Mesendoderm (in vitro differentiated cells): ENCODE data around the gene CD101.

ENCODE experiments used
- DNase-seq: peaks from one replicate; pipeline ENCODE4 v3.0.0; 2013
- H2AK5ac ChIP-seq: 2 replicates; pipeline ENCODE4 v1.6.1; 2013; ENCODE audit warnings: low read length, inconsistent platforms
- H2BK120ac ChIP-seq: 2 replicates; pipeline ENCODE4 v1.6.1; 2013; ENCODE audit warnings: low read depth, mild to moderate bottlenecking, low read length, moderate library complexity, mixed read lengths
- H2BK15ac ChIP-seq: replicated peaks from 2 replicates; pipeline ENCODE4 v1.6.1; 2013; ENCODE audit warnings: low read depth, mild to moderate bottlenecking, moderate library complexity
- H2BK5ac ChIP-seq: 2 replicates; pipeline ENCODE4 v1.6.1; 2013; ENCODE audit warnings: low read length, inconsistent platforms
- H3K18ac ChIP-seq: 2 replicates; pipeline ENCODE4 v1.6.1; 2013; ENCODE audit warnings: mild to moderate bottlenecking, low read length, mixed read lengths
- H3K23ac ChIP-seq: one replicate; pipeline ENCODE4 v1.6.1; 2013; ENCODE audit warnings: low read length
- H3K27ac ChIP-seq: 2 replicates; pipeline ENCODE4 v1.5.1; 2013; ENCODE audit warnings: low read depth, mild to moderate bottlenecking, inconsistent platforms, low read length, moderate library complexity
- H3K27me3 ChIP-seq: 2 replicates; pipeline ENCODE4 v1.6.1; 2013; ENCODE audit warnings: low read length, control low read depth, mild to moderate bottlenecking, inconsistent platforms; ENCODE audit not compliant: insufficient read depth, poor library complexity
- H3K36me3 ChIP-seq: 2 replicates; pipeline ENCODE4 v1.6.1; 2013; ENCODE audit warnings: low read length, inconsistent platforms; ENCODE audit not compliant: control insufficient read depth, insufficient read depth
- H3K4ac ChIP-seq: one replicate; pipeline ENCODE4 v1.6.1; 2013; ENCODE audit warnings: low read depth, mild to moderate bottlenecking, low read length, moderate library complexity
- H3K4me1 ChIP-seq: 2 replicates; pipeline ENCODE4 v1.6.1; 2013; ENCODE audit warnings: low read depth, low read length, inconsistent platforms; ENCODE audit not compliant: control insufficient read depth
- H3K4me2 ChIP-seq: 2 replicates; pipeline ENCODE4 v1.6.1; 2013; ENCODE audit warnings: low read length
- H3K4me3 ChIP-seq: 2 replicates; pipeline ENCODE4 v1.5.1; 2013; ENCODE audit warnings: mild to moderate bottlenecking, low read length
- H3K56ac ChIP-seq: one replicate; pipeline ENCODE4 v1.6.1; 2013; ENCODE audit warnings: low read length
- H3K79me1 ChIP-seq: 2 replicates; pipeline ENCODE4 v1.6.1; 2013; ENCODE audit warnings: low read length, inconsistent platforms
- H3K79me2 ChIP-seq: 2 replicates; pipeline ENCODE4 v1.6.1; 2013; ENCODE audit warnings: mild to moderate bottlenecking, low read length; ENCODE audit not compliant: control insufficient read depth, insufficient read depth
- H3K9ac ChIP-seq: 2 replicates; pipeline ENCODE4 v1.6.1; 2013; ENCODE audit warnings: low read length, inconsistent platforms
- H4K5ac ChIP-seq: one replicate; pipeline ENCODE4 v1.6.1; 2013; ENCODE audit warnings: low read length
- H4K8ac ChIP-seq: one replicate; pipeline ENCODE4 v1.6.1; 2013; ENCODE audit warnings: low read depth, mild to moderate bottlenecking, control low read depth, low read length, moderate library complexity
- WGBS: extraction: QIAGEN DNeasy Blood & Tissue Kit; methylation state at CpG from one replicate; pipeline ENCODE4 v1.1.7; 2013; ENCODE audit warnings: low lambda C conversion rate, missing lambda C conversion rate; ENCODE audit not compliant: insufficient coverage; ENCODE audit errors: extremely low coverage; 5-methylcytosine and 5-hydroxymethylcytosine counted together

Gene CD101

DNA sequence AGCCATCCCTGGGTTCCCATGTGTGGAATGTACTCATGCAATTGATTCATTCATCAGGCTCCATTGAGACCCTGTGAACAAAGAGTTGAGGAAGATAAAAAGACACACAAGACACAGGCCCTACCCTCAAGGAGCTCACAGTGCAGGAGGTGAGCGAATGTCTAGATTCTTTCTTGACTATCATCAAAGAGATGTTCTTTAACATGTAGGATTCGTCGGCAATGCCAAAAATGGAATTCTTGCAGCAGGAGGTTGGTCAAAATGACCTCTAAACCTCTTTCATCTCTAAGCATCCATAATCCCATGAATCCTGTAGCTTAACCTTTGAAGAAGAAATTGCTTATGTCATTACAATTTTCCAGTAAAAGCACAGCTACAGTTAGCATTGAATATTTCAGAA, 30.7 kb downstream of the CD101 start:
- Histone ChIP-seq H2BK5ac (no peak overlapping the region), H3K18ac (no peak overlapping the region), H4K5ac (no peak overlapping the region), H3K79me1 (no peaks in the 10 kb centered on the region), H3K79me2 (no peaks in the 10 kb centered on the region), H3K23ac (no peak overlapping the region), H3K4me2 (no peak overlapping the region), H2BK120ac (no peak overlapping the region), H3K56ac (no peak overlapping the region), H3K36me3 (no peaks in the 10 kb centered on the region), H3K27me3 (no peaks in the 10 kb centered on the region), H3K4ac (no peak overlapping the region), H3K9ac (no peak overlapping the region), H2AK5ac (no peak overlapping the region), H4K8ac (no peak overlapping the region), H3K4me1 (no peaks in the 10 kb centered on the region), H2BK15ac (no peak overlapping the region), H3K4me3 (no peak overlapping the region), H3K27ac (no peak overlapping the region)
- WGBS: no CpG with 5 or more reads among the region's 3 CpGs
- DNase-seq: no peak

DNA sequence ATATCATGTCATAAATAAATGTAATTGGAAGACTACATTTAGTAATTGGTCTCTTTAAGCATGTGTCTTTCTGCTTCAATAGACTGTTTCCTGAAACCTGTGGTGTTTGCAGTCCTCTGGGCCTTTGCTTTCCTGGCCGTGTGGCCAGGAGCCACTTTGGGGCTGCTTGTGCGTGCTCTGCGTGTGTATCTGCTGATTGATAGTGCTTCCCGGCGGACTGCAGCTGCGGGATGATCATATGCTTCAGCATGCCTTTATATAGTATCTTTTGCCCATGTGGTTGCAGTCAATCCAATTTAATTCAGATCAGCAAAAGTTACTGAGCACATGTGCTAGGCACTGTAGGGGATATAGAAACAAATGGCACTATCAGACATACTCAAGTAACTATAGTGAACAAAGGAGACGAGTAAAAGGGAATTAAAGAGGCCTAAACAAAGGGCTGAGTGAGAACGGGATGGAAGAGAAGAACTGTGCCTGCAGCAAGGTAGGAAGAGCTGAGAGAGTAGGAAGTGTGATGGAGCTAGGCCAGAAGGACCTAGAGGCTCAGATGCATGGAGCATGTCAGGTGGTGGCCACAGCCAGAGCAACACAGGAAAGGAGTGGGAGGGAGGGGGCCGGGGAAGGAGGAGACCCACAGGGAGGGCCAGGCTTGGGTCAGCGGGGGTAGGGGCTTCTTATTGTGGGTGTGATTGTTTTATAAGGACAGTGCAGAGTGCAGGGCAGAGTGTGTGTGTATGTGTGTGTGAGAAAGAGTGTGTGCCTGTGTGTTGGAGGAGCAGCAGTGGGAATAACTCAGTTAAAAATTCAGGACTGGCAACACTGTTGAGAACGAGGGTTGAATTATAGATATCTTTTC, 31.4 kb downstream of the CD101 start:
- Histone ChIP-seq H3K9ac (no peak overlapping the region), H3K27me3 (no peaks in the 10 kb centered on the region), H3K18ac (no peak overlapping the region), H2BK5ac (no peak overlapping the region), H3K4me2 (no peak overlapping the region), H3K79me2 (no peaks in the 10 kb centered on the region), H3K4ac (no peak overlapping the region), H3K36me3 (no peaks in the 10 kb centered on the region), H4K8ac (no peak overlapping the region), H3K56ac (no peak overlapping the region), H3K27ac (no peak overlapping the region), H2BK120ac (no peak overlapping the region), H4K5ac (no peak overlapping the region), H2AK5ac (no peak overlapping the region), H3K79me1 (no peaks in the 10 kb centered on the region), H3K4me3 (no peak overlapping the region), H2BK15ac (no peak overlapping the region), H3K23ac (no peak overlapping the region), H3K4me1 (no peaks in the 10 kb centered on the region)
- WGBS: no CpG with 5 or more reads among the region's 11 CpGs
- no peak for DNase-seq

DNA sequence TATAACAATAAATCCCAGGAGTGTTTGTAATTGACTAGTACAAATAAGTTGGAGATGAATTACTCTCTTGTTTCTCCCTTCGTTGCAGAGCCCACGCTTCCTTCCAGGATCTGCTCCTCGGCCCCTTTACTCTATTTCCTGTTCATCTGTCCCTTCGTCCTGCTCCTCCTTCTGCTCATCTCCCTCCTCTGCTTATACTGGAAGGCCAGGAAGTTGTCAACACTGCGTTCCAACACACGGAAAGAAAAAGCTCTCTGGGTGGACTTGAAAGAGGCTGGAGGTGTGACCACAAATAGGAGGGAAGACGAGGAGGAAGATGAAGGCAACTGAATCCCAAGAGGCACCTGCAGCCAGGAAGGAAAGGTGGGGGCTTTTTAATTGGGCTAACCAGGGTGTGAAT, 32.2 kb downstream of the CD101 start:
- H2BK15ac ChIP-seq: no peak overlapping the region
- no peak overlapping the region for H2AK5ac ChIP-seq
- H4K5ac ChIP-seq: no peak overlapping the region
- no peak overlapping the region for H3K27ac ChIP-seq
- H3K4ac ChIP-seq: no peak overlapping the region
- no peak overlapping the region for H3K18ac ChIP-seq
- no peak overlapping the region for H3K56ac ChIP-seq
- no peak overlapping the region for H3K4me3 ChIP-seq
- H2BK5ac ChIP-seq: no peak overlapping the region
- H3K23ac ChIP-seq: no peak overlapping the region
- no peak overlapping the region for H3K9ac ChIP-seq
- WGBS: no CpG with 5 or more reads among the region's 7 CpGs
- H3K4me1 ChIP-seq: no peaks in the 10 kb centered on the region
- no peaks in the 10 kb centered on the region for H3K79me1 ChIP-seq
- no peak for DNase-seq
- no peaks in the 10 kb centered on the region for H3K36me3 ChIP-seq
- no peak overlapping the region for H2BK120ac ChIP-seq
- no peak overlapping the region for H3K4me2 ChIP-seq
- no peak overlapping the region for H4K8ac ChIP-seq
- no peaks in the 10 kb centered on the region for H3K79me2 ChIP-seq
- H3K27me3 ChIP-seq: no peaks in the 10 kb centered on the region

DNA sequence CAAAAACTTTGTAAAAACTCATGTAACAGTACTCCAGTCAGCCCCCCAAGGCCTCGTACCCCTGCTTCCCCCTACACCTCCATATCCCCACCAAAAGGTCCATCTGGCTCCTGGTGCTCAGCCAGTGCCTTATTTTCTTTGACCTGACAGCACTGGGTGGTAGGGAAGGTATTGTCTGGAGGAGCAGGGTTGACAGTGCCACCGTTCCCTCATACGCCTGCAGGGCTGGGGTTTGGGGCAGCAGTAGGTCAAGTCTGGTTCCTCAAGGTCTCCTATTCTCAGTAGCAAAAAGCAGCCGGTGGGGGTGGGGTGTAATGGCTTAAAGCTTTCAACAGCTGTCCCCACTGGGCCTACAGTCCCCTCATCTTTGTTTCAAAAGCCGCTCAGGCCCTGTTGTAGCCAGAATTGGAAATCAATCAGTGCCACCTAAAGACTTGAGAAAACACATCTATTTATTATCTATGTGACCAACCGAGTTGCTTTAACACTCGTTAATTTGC, 33.3 kb downstream of the CD101 start:
- no peak overlapping the region for H3K18ac ChIP-seq
- no peaks in the 10 kb centered on the region for H3K4me1 ChIP-seq
- no CpG with 5 or more reads among the region's 7 CpGs for WGBS
- H4K8ac ChIP-seq: no peak overlapping the region
- no peak overlapping the region for H2BK120ac ChIP-seq
- H3K36me3 ChIP-seq: no peaks in the 10 kb centered on the region
- no peak overlapping the region for H3K23ac ChIP-seq
- H3K9ac ChIP-seq: no peak overlapping the region
- no peaks in the 10 kb centered on the region for H3K79me2 ChIP-seq
- no peak overlapping the region for H2BK15ac ChIP-seq
- H2AK5ac ChIP-seq: no peak overlapping the region
- no peak overlapping the region for H3K4ac ChIP-seq
- no peaks in the 10 kb centered on the region for H3K79me1 ChIP-seq
- no peak overlapping the region for H4K5ac ChIP-seq
- no peak for DNase-seq
- H3K4me2 ChIP-seq: no peak overlapping the region
- no peak overlapping the region for H3K27ac ChIP-seq
- H3K56ac ChIP-seq: peak overlapping the region; percentile 2
- H3K27me3 ChIP-seq: no peaks in the 10 kb centered on the region
- no peak overlapping the region for H2BK5ac ChIP-seq
- no peak overlapping the region for H3K4me3 ChIP-seq

DNA sequence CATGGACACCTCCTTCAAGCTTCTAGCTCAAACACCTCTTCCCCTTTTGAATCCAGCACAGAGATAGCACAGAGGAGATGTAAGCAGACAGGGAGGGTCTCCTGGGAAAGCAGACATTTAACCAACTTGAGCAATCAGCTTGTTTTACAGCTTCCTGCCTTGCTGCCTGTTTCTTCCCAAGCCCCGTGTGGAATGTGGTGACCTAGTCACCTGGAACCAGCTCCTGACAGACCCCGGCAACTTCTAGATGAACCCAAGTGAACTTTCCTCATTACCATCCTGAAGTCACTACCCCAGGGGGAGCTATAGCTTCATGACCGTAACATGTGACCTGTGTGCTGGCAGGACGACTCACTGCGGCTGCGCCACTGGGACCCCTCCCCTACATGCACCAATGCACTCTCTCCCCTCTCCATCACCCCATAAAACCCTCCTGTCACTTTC, 34.5 kb downstream of the CD101 start:
- Histone ChIP-seq H2BK5ac (no peak overlapping the region), H2AK5ac (no peak overlapping the region), H3K4me3 (no peak overlapping the region), H3K79me2 (no peaks in the 10 kb centered on the region), H3K4me2 (no peak overlapping the region), H3K56ac (peak overlapping the region; percentile 36), H3K27ac (no peak overlapping the region), H3K9ac (no peak overlapping the region), H3K36me3 (no peaks in the 10 kb centered on the region), H3K27me3 (no peaks in the 10 kb centered on the region), H4K8ac (no peak overlapping the region), H3K18ac (no peak overlapping the region), H3K4ac (no peak overlapping the region), H3K23ac (no peak overlapping the region), H3K4me1 (no peaks in the 10 kb centered on the region), H2BK120ac (no peak overlapping the region), H4K5ac (no peak overlapping the region), H3K79me1 (no peaks in the 10 kb centered on the region), H2BK15ac (no peak overlapping the region)
- DNase-seq: peak; percentile 93
- WGBS: no CpG with 5 or more reads among the region's 6 CpGs
